GM19324 (cell line): ENCODE results near the gene MRPL40.

Experiments
- ATAC-seq: cut with Tn5 transposase; IDR thresholded peaks from one replicate; pipeline ENCODE4 v1.9.1; 2021; ENCODE audit warnings: mild to moderate bottlenecking, moderate library complexity; ENCODE audit not compliant: unreplicated experiment, low FRiP score

Gene MRPL40

DNA sequence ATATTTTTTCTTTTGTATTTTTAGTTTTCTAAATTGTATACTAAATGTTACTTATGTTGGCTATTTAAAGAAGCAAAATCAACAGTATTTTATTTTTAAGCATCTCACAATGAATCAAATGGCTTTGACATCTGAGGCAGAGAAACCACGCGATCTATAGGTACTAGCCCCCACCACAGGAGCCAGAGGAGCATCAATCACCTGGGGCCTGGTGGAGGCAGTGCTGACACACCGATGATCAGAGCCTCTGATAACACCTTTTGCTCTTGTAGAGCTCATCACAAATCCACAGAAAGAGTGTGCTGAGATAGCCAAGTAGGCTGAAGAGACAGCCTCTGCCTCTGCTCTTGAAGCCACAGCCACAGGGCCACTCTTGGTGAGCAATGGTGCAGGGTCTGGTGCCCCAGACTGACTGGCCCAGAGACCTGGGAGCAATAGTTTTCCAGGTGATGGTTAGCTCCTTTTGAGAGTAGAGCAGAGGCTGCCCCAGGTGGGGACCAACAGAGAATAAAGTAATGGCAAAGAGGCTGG is 26.0 kb upstream of the MRPL40 start:
- no peak for ATAC-seq

DNA sequence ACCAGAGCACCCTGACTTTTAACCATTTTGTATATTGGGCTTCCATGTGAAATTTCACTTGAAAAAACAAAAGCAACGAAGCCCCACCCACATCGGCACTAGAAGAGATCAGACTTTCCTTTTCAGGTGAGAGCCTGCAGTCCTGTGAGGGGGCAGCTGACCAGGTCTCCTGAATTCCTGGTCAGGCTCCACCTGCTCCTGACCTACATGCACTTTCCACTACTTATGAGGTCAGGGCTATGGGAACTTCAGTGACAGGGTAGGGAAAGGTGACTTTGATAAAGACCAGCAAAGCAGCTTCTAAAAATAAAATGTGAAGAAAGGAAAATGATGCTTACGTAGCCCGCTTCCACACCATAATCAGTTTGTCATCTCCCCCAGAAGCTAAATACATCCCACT is 25.5 kb upstream of the MRPL40 start:
- no peak for ATAC-seq

DNA sequence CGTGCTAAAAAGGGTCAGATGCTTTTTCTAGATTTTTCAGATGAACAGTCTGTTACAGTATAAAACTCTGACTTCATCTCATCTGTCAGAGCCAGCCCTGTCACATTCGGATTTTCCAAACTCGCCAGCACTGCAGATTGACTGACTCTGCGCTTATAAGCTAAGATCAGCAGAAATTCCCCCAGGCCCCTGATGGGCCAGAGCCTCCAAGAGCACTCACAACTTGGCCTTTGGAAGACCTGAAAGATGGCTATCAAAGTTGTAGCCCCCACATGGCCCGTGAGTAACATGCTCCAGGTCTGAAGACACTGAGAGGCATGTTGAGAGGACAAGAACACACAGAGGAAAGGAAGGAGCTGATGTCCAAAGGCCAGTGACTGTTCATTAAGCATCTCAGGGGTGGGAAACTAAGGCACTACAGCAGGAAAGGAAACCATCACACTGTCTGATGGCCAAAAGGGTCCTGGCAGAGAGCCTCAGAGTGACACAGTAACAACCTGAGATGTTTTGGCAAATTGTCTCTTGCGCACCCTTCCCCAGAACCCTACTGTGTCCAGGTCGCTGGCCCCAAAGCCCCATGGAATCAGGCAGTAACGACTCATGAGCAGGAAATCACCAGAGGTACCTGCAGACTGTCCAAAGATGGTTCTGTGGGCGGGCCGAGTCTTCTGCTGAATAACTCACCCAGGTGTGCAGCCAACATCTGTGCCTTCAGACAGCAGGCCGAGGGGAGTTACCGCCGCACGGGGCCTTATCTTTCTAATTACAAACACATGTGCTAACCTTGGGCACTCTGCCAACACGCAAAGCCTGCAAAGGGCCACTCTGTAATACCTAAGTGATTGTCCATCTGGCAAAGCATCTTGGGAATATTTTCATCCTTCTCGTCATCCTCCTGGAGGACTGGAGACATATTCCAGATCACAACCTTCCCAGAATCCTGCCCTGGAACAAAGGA is 24.4 kb upstream of the MRPL40 start:
- no peak for ATAC-seq

DNA sequence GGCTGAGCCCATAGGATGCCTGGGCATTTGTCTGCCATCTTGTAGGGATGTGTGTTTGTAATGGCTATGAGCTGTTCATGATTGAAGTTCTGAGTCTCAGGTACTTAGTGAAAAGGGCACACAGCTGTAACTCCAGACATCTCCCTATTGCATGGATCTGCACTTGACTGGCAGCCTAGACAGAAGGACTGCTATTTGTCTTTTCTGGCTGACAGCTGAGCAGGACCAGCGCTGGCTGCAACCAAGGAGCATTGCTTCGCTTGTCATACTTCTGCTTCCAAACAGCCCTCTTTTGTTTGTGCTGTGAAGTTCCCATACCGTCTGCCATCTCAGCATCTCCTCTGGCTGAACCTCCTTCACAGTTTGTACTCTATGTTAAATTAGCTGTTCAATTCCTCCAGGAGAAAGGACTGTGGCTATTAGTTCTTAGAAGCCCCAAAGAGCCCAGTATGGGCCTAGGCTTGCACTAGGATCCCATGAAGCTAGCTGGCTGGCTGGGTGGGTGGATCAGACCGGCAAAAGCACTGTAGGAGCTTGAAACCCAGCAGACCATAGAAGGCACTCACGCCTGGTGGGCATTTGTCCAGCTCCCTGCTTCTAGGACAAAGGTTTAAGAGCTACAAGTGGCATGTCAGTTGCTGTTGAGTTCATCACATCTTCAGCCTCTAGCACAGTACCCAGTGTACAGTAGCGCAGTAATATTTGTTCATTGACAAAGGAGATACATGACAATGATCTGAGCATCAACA is 21.2 kb upstream of the MRPL40 start:
- no peak for ATAC-seq

DNA sequence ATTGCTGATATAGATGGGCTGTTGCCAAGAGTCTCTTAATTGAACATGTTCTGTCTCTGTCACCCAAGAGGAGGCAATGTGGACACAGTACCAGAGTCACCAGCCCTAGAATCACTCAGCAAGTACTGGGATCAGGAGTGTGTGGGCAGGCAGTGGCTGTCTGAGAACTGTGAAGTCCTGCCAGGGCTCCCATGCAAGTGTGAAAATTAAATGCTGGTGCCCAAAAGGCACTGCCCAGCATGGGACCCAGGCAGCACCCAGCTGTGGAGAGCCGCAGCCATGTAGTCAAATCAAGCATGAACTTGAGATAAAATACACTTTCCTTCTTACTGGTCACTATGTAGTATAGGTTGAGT is 20.7 kb upstream of the MRPL40 start:
- ATAC-seq: no peak

DNA sequence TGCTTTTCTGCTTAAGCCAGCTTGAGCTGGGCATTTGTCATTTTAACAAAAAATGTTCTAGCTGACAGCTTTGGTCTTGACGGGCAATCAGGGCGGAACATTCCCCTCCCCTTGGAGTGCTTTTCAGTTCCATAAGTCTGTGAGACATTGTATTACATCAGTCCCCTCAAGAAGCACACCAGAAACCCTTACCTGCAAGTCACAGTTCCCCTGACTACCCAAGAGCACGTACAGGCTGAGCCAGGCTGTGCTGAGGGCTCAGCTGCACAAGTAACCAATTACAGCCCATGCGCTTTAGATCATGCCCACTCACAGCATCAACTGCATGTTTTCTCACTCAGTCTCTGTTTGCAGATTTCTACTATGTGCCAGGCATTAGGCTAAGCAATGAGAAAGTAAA is 19.9 kb upstream of the MRPL40 start:
- ATAC-seq: no peak

DNA sequence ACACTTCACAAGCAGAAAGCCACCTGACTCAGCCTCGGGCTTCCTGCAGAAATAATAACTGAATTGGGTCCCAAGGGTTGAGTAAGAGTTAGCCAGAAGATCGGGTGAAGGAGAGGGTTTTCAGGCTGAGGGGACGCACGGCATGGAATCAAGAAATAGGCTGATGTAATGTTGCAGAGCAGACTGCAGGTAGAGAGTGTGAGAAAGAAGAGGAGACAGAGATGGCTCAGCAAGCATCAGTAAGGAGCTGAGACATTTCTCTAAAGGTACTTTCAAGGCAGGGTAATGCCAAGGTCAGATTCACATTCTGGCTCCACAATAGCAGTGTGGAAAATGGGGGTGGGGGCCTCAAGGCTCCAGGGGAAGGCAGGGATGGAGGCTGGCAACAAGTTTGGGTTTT is 19.4 kb upstream of the MRPL40 start:
- ATAC-seq: no peak

DNA sequence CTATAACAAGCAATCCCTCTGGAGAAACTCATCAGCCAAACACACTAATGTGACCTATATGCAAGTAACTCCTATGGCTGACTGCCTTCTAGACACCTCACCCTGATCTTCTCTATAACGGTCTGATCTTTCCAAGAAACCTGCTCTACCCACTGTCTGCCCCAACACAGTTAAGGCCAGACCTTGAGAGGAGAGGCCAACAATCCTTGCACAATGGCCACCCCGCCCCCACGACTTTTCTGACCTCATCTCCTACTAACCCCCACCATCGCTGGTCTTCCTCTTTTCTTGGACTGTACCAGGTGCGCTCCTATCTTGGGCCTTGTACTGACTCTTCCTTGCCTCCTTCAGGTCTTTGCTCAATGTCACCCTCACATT is 13.3 kb upstream of the MRPL40 start:
- ATAC-seq: no peak

DNA sequence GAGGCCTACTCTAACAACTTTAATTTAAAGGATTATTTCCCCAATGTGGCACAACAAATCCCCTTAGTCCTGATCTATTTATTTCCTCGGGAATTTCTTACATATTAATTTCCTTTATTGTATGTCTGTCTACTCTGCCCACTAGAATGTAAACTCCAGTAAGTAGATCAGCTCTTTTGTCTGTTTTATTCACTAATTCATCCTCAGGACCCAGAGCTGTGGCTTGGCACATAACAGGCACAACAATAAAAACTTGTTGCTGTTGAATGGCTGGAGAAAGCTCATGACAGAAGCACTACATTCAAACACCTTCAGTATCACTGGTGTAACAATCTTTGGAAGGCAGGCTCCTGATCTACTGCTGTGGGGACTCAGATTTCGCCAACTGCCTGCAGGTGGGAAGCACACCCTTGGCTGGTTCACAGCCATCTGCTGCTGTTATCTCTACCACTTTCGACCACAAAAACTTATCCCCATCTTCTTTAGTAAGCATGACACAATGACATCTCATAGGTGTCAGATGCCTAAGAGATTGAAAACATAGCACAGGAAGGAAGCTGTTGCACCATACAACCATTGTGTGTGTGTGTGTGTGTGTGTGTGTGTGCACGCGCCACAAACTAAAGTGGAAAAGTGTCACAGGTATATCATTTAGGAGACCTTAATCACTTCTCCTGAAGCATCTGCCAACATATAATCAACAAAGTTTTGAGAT is 12.7 kb upstream of the MRPL40 start:
- ATAC-seq: no peak

DNA sequence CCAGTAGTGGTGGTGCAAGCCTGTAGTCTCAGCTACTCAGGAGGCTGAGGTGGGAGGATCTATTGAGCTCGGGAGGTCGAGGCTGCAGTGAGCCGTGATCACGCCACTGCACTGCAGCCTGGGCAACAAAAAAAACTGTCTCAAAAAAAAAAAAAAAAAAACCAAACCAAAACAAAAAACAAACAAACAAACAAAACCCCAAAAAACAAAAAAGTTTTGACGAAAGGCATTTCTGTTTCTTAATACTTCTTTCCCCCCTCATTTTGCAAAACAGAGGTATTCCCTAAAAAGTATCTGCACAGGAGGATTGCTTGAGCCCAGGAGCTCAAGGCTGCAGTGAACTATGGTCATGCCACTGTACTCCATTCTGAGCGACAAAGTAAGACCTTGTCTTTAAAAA is 12.0 kb upstream of the MRPL40 start:
- ATAC-seq: no peak

DNA sequence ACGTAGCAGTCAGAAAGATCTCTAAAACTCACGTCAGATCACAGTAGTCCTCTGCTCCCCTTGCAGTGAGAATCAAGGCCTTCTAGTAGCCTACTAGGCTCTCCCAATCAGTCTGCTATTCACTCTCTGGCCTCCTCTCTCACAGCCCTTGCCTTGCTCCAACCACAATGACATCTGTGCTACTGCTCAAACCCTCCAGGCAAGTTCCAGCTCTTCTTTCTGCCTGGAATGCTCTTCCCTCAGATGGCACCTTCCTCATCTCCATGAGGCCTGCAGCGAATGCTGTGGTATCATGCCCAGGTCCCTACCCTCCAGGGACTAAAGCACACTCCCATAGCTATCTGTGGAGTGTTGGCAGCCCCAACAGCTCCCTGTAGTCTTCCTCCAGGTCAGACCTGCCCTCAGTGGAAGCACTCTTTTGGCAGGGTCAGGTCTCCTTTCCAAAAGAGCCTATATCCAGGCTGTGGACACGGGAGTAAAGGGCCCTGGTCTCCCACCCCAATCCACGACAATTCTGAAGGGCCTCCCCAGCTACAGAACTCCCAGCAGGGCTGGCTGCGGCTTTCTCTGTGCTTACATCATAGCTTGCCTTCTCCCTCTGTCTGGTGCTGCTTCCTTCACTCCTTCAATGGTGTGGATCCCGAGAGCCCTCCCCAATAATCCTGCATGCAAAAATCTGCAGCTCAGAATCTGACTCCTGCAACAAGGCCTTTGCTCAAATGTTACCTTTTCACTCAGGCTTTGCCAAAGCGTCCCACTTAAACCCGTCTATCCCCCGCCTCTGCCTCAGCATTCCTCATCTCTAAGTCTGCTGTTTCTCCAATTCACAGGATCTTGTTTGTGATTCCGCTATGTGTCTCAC is 9.7 kb upstream of the MRPL40 start:
- ATAC-seq: no peak

DNA sequence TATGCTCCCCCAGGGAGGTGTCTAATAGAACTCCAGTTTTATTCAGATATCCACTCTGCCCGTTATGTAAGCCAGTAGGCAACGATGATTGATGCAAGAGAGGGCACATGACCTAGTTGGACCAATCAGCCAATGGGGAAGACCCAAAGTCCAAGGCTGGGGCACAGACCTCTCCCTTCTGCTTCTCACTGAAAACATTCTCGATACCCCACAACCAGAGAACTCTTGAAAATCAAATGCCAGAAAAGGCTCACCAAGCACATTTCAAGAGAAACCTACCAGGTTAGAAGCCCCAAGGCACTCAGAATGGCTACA is 8.2 kb upstream of the MRPL40 start:
- no peak for ATAC-seq

DNA sequence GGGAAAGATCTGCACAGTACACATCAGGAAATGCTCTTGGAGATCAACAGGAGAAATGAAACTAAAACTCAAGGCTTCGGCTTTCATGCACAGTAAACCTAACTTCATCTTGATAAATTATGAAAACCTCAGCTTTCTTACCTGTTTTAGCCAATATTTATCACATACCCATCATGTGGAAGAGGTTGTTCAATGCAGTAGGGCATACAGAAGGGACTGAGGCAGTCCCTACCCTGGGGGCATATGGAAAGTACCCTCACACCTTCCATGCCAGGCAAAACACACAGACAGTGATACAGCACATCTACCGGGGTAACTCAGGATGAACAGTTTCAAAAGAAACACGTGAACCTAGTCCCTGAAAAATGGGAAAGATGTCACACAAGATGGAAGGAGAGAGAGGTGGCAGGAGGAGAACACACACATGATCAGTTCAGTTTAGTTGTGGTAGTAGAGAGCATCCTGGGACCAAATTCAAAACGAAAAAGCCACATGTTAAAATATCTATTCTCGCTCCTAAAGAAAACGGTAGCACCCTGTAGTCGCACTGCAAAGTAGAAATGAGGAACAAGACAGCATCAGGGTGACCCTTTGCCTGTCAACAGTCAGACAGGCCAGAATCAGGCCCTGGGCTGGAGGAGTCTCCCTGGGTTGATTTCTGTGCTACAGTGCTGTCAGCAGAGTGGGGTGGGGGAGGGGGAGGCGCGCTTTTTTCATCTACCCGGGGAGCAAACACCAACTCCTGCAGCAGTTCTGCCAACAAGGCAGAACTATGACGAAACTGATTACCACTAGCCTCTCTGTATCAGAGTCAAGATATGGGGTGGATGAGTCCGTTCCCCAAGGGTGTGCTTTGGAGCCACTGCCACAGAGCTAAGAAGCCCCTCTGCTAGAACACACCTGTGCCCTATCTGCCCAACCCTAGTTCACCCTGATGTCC is 2.1 kb upstream of the MRPL40 start:
- ATAC-seq: no peak

DNA sequence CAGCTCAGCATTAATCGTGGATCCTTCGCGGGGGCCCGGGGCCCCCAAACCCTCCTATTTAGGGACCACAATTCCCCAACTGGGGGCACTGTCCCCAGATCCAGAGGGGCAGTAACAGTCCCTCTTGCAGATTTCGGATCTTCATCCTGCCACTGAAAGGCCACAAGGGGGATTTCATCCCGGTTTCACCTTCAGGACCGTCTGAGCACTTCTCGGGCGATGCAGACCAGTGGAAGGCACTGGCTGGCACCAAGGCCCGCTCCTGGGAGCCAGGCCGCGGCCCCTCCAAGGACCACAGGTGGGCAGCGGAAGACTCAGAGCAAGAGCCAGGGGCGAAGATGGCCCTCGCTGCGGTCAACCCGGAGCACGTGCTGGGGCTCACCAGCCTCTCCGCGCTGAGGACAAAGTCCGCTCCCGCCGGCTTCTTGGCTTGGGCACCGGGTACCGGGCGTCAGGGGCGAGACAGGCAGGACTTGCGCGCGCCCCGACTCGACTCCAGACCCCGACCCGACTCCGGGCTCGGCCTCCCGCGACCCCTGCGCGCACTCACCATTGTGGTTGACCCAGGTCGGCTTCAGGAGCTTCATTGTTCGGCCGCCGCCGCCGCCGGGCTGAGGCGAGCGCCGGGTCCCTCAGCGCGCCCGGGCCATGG is 1.3 kb upstream of the MRPL40 start:
- peak; percentile 9 for ATAC-seq

DNA sequence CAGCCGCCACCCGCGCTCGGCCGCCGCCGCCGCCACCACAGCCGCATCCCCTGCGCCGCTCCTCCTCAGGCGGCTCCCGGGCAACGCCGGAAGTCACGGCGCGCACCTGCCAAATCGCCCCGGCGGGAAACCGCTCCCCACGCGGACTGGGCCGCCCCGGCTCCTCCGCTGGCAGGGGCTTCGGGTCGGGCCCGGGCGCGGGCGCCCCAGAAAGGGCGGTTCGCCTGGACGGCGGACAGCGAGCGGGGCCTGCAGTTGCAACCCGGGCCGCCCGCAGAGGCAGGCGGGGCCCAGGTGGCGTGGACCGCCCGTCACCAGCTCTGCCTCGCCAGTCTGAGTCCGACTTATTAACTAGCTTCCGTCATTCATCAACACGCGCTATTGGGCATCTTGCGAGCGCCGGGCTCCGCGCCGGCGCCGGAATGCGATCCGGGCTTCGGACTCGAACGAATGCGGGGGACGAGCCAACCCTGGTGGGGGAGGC is 654 bp upstream of the MRPL40 start, which contains the start of gene HIRA:
TSS of gene HIRA (minus strand) at position 85 of the 484 bp plus-strand sequence. CDS start 257 bp downstream, outside the sequence.
- ATAC-seq: peak; percentile 58

DNA sequence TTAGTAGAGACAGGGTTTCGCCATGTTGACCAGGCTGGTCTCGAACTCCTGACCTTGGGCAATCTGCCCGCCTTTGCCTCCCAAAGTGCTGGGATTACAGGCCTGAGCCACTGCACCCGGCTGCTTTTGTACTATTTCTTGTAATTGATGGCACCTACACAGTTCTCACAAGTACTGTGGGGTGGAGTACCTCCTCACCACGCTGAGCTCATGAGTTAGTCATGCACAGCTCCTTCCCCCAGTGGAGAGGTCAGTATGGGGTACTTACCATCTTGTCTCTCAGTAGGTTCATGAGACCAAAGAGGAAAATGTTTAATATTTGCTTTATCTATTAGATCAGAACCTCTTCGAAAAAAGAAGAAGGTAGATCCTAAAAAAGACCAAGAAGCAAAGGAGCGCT is 2.1 kb downstream of the MRPL40 start:
- no peak for ATAC-seq

DNA sequence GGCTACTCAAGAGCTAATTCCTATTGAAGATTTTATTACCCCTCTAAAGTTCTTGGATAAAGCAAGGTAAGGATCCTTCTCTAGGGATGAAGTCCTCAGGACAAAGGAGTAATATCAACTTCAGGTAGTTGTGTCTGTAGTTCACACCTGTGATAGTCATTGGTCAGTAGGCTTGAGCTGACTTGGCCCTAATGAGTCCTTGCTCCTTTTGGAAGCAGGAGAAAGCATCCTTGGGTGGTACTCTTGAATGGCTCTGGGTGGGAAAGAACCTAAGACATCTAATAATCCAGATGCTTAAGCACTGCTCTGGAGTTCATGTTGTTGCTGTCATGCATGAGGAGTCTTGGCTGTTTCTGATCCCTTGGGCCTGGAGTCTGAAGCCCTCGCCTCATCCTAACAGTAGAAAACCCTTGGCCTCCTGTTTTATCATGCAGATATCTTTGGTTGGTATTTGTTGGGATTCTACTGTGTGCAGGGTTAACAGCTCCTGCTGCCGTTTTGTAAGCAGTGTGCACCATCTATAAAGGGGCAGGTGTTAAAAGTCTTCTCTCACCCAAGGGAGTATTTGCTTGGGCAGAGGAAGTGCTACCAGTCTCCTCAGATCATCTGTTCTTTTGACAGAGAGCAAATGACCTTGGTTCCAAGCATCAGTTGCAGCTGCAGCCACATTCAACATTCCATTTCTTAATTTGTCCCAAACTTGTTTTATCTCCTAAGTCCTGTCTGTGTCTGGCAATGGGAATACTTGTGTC is 2.7 kb downstream of the MRPL40 start:
- no peak for ATAC-seq
